ENCODE measurements around the gene SGSM2.

DNA sequence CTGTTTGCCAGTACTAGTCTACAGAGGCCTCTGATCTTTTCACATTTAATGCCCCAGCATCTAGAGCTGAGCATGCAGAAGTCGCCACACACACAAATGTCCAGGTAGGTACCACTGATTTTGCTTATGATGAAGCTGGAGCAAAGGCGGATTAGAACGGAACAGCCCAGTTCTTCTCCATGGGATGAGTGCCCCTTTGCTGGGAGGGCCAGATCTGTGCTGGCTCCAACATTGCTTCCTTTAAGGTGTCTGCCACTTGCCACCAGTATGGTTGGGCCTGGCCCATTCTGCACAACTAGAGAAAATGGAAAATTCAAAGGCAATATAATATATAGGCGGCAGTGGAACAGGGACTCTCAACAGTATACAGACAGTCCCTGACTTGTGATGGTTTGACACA lies 65.7 kb downstream of the SGSM2 start:
- TF ChIP-seq, protein P1, sequence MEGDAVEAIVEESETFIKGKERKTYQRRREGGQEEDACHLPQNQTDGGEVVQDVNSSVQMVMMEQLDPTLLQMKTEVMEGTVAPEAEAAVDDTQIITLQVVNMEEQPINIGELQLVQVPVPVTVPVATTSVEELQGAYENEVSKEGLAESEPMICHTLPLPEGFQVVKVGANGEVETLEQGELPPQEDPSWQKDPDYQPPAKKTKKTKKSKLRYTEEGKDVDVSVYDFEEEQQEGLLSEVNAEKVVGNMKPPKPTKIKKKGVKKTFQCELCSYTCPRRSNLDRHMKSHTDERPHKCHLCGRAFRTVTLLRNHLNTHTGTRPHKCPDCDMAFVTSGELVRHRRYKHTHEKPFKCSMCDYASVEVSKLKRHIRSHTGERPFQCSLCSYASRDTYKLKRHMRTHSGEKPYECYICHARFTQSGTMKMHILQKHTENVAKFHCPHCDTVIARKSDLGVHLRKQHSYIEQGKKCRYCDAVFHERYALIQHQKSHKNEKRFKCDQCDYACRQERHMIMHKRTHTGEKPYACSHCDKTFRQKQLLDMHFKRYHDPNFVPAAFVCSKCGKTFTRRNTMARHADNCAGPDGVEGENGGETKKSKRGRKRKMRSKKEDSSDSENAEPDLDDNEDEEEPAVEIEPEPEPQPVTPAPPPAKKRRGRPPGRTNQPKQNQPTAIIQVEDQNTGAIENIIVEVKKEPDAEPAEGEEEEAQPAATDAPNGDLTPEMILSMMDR (IDR thresholded peaks at IDR 0.05), result no peak
- TF ChIP-seq POLR2AphosphoS5 (IDR thresholded peaks at IDR 0.05) (no peak), POLR2A (IDR thresholded peaks at IDR 0.05) (no peak)

Data from stomach (tissue), 4 donors.